ENCODE measurements around the gene SELENOT. TPM values are rescaled to one million over a fixed set of nuclear protein-coding genes. Genes with fewer than 3 reads are reported as not detected.

Gene SELENOT
- total RNA-seq, 2 experiments from 2014 or later, result 110 to 115 TPM

DNA sequence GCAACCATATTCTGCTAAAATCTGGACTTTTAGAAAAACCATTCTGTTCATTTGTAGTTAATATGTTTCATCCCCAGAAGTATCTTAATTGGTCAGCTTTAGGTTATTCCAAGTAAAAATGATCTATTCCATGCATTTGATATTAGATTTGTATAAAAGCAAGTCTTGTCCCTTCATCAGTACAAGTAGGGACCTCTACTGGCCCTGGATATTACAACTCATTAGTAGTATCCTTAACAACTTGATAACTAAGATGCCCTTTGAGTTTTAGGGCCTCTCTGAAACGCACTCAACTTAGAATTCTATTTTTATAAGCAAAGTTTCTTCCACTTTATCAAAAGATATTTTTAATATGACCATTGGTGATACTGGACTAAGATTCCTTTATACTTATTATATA, 25.3 kb upstream of the SELENOT start:
- TF ChIP-seq, protein P1, sequence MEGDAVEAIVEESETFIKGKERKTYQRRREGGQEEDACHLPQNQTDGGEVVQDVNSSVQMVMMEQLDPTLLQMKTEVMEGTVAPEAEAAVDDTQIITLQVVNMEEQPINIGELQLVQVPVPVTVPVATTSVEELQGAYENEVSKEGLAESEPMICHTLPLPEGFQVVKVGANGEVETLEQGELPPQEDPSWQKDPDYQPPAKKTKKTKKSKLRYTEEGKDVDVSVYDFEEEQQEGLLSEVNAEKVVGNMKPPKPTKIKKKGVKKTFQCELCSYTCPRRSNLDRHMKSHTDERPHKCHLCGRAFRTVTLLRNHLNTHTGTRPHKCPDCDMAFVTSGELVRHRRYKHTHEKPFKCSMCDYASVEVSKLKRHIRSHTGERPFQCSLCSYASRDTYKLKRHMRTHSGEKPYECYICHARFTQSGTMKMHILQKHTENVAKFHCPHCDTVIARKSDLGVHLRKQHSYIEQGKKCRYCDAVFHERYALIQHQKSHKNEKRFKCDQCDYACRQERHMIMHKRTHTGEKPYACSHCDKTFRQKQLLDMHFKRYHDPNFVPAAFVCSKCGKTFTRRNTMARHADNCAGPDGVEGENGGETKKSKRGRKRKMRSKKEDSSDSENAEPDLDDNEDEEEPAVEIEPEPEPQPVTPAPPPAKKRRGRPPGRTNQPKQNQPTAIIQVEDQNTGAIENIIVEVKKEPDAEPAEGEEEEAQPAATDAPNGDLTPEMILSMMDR (IDR thresholded peaks at IDR 0.05), result no peak
- Mint-ChIP-seq H3K27ac (no peak overlapping the region), H3K36me3 (ENCODE audit: low read depth) (peaks cover 86% of the 10 kb centered on the region), H3K4me1 (ENCODE audit: low read depth) (peaks cover 34% of the 10 kb centered on the region), H3K27me3 (no peaks in the 10 kb centered on the region), H3K9me3 (no peaks in the 10 kb centered on the region), H3K4me3 (no peak overlapping the region)
- intact Hi-C loops (cut with DNase I, micrococcal nuclease), result loop anchor here in 1 of 2 experiments (5.0 kb wide), 1 partner anchor 51 kb away; no protein-coding TSS in a partner anchor
- no peaks in the 10 kb centered on the region for H3K9me3 ChIP-seq (ENCODE audit: control insufficient read depth in 1 of 2, insufficient read depth in 1 of 2, low read length in 2 of 2)
- POLR2A ChIA-PET, result interaction anchor here (1.1 to 2.0 kb wide), 2 partner anchors 25 to 32 kb away, joined by 5 read pairs; partner anchors contain the start of genes EIF2A, SELENOT and SERP1
- H3K36me3 ChIP-seq (ENCODE audit: insufficient read depth, low read length), result peaks cover 60% of the 10 kb centered on the region
- no peak for ATAC-seq (ENCODE audit: poor library complexity)
- no peak overlapping the region for H3K27ac ChIP-seq (ENCODE audit: low read depth in 1 of 2, low read length in 2 of 2)
- CTCF ChIA-PET, result interaction anchor here (1.4 kb wide), 1 partner anchor 20 kb away, joined by 3 read pairs; no protein-coding TSS in a partner anchor
- no peaks in the 10 kb centered on the region for H3K27me3 ChIP-seq (ENCODE audit: control insufficient read depth in 1 of 2, insufficient read depth in 2 of 2, low read length in 2 of 2)
- peaks cover 5% of the 10 kb centered on the region for H3K4me1 ChIP-seq (ENCODE audit: insufficient read depth, low read length)
- no peak overlapping the region for H3K4me3 ChIP-seq (ENCODE audit: low read length)
- no peak for DNase-seq

DNA sequence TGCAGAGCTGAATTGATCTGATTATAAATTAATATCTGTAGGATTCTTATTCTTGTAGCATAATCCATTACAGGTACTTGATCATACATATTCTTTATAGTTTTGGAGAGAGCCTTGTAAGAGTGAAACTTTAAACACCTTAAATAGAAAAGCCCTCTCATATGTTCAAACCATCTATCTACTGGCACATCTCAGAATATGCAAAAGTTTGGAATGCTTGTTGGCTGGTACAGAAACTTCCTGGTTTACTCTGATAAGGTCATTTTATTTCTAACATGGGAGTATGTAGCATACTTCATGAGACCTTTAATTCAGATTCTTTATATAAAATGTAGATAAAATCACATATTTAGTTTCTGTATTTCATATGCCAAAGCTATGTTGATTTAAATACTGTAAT, 21.9 kb upstream of the SELENOT start:
- CTCF ChIA-PET, result no interaction called here
- Histone ChIP-seq H3K4me1 (ENCODE audit: insufficient read depth, low read length) (no peaks in the 10 kb centered on the region), H3K9me3 (ENCODE audit: control insufficient read depth in 1 of 2, insufficient read depth in 1 of 2, low read length in 2 of 2) (no peaks in the 10 kb centered on the region), H3K27ac (ENCODE audit: low read depth in 1 of 2, low read length in 2 of 2) (no peak overlapping the region), H3K36me3 (ENCODE audit: insufficient read depth, low read length) (peaks cover 74% of the 10 kb centered on the region), H3K4me3 (ENCODE audit: low read length) (no peak overlapping the region), H3K27me3 (ENCODE audit: control insufficient read depth in 1 of 2, insufficient read depth in 2 of 2, low read length in 2 of 2) (no peaks in the 10 kb centered on the region)
- H3K4me1 Mint-ChIP-seq (ENCODE audit: low read depth), result peaks cover 15% of the 10 kb centered on the region
- no peaks in the 10 kb centered on the region for H3K9me3 Mint-ChIP-seq
- H3K4me3 Mint-ChIP-seq, result no peak overlapping the region
- peaks cover 80% of the 10 kb centered on the region for H3K36me3 Mint-ChIP-seq (ENCODE audit: low read depth)
- H3K27ac Mint-ChIP-seq, result no peak overlapping the region
- no peaks in the 10 kb centered on the region for H3K27me3 Mint-ChIP-seq
- intact Hi-C loops (cut with DNase I, micrococcal nuclease), result loop anchor here in 1 of 2 experiments (2.0 kb wide), 1 partner anchor 16 kb away; no protein-coding TSS in a partner anchor
- DNase-seq, result no peak
- no peak for ATAC-seq (ENCODE audit: poor library complexity)
- TF ChIP-seq, protein P1 (IDR thresholded peaks at IDR 0.05), result no peak
- POLR2A ChIA-PET, result interaction anchor here (1.1 kb wide), 1 partner anchor 22 kb away, joined by 3 read pairs; the partner anchor contains the start of gene SELENOT

- Mint-ChIP-seq H3K4me3 (no peak overlapping the region), H3K9me3 (no peaks in the 10 kb centered on the region), H3K27ac (no peak overlapping the region), H3K4me1 (ENCODE audit: low read depth) (peaks cover 4% of the 10 kb centered on the region), H3K27me3 (no peaks in the 10 kb centered on the region), H3K36me3 (ENCODE audit: low read depth) (peaks cover 77% of the 10 kb centered on the region)
- H3K36me3 ChIP-seq (ENCODE audit: insufficient read depth, low read length), result peaks cover 59% of the 10 kb centered on the region
- ChIA-PET POLR2A (interaction anchor here (1.8 to 1.9 kb wide), 2 partner anchors 20 to 37 kb away, joined by 4 to 6 read pairs; partner anchors contain the start of genes SELENOT and SERP1), CTCF (interaction anchor here (0.6 to 1.2 kb wide), 2 partner anchors 11 to 15 kb away, joined by 3 read pairs; no protein-coding TSS in a partner anchor)
- intact Hi-C loops (cut with DNase I, micrococcal nuclease), result no loop called here
- H3K4me1 ChIP-seq (ENCODE audit: insufficient read depth, low read length), result no peaks in the 10 kb centered on the region
- TF ChIP-seq, protein P1 (IDR thresholded peaks at IDR 0.05), result no peak
- ATAC-seq (ENCODE audit: poor library complexity) (no peak), DNase-seq (no peak)
- H3K9me3 ChIP-seq (ENCODE audit: control insufficient read depth in 1 of 2, insufficient read depth in 1 of 2, low read length in 2 of 2), result no peaks in the 10 kb centered on the region
- no peak overlapping the region for H3K4me3 ChIP-seq (ENCODE audit: low read length)
- no peaks in the 10 kb centered on the region for H3K27me3 ChIP-seq (ENCODE audit: control insufficient read depth in 1 of 2, insufficient read depth in 2 of 2, low read length in 2 of 2)
- H3K27ac ChIP-seq (ENCODE audit: low read depth in 1 of 2, low read length in 2 of 2), result no peak overlapping the region
These were observed 20.5 kb upstream of the SELENOT start for GRCh38 chr3:150582620-150583019.

Data from CD4-positive, alpha-beta T cell (primary cell).